KMS-11 (cell line): ENCODE measurements around the gene AGPAT4.

ENCODE experiments used
- H2AFZ ChIP-seq: fragments of 200-600 bp; sonication (generic); 2 replicates; pipeline ENCODE4 v1.6.1; 2016; ENCODE audit warnings: antibody characterized with exemption, mixed run types, low read depth
- H3K27ac ChIP-seq: fragments of 200-600 bp; sonication (generic); 2 replicates; pipeline ENCODE4 v1.6.1; 2016; ENCODE audit warnings: mild to moderate bottlenecking, mixed run types
- H3K27me3 ChIP-seq: fragments of 200-600 bp; sonication (generic); 2 replicates; pipeline ENCODE4 v1.6.1; 2017; ENCODE audit warnings: mild to moderate bottlenecking, low read depth, mixed run types, moderate library complexity; ENCODE audit not compliant: insufficient read depth
- H3K36me3 ChIP-seq: fragments of 200-600 bp; sonication (generic); 2 replicates; pipeline ENCODE4 v1.6.1; 2017; ENCODE audit warnings: mild to moderate bottlenecking, mixed run types; ENCODE audit not compliant: insufficient read depth
- H3K4me1 ChIP-seq: fragments of 200-600 bp; sonication (generic); 2 replicates; pipeline ENCODE4 v1.6.1; 2016; ENCODE audit warnings: mild to moderate bottlenecking, low read depth, mixed run types; ENCODE audit not compliant: poor library complexity, severe bottlenecking
- H3K4me2 ChIP-seq: fragments of 200-600 bp; sonication (generic); 2 replicates; pipeline ENCODE4 v1.7.0; 2016; ENCODE audit warnings: mild to moderate bottlenecking, mixed run types
- H3K4me3 ChIP-seq: fragments of 200-600 bp; sonication (generic); IDR thresholded peaks from 2 replicates; pipeline ENCODE4 v1.6.1; 2017; ENCODE audit warnings: low read depth, low read length, mixed read lengths; ENCODE audit not compliant: insufficient read depth
- H3K79me2 ChIP-seq: fragments of 200-600 bp; sonication (generic); 2 replicates; pipeline ENCODE4 v1.6.1; 2016; ENCODE audit warnings: low read depth, mixed run types; ENCODE audit not compliant: insufficient read depth
- H3K9ac ChIP-seq: fragments of 200-600 bp; sonication (generic); 2 replicates; pipeline ENCODE4 v1.6.1; 2016; ENCODE audit warnings: mild to moderate bottlenecking, mixed run types
- H4K20me1 ChIP-seq: fragments of 200-600 bp; sonication (generic); 2 replicates; pipeline ENCODE4 v1.6.1; 2016; ENCODE audit warnings: mild to moderate bottlenecking, mixed run types; ENCODE audit not compliant: insufficient read depth
- CTCF ChIP-seq: fragments of 200-600 bp; sonication (generic); conservative IDR thresholded peaks from 2 replicates; pipeline ENCODE4 v1.6.1; 2017; ENCODE audit warnings: low read depth, mild to moderate bottlenecking, antibody characterized with exemption, low read length, moderate library complexity, mixed read lengths

The AGPAT4 gene

GRCh38 chr6:161215876-161216615, 57.8 kb downstream of the AGPAT4 start:
- Histone ChIP-seq H3K9ac (no peak overlapping the region), H3K4me1 (no peaks in the 10 kb centered on the region), H3K36me3 (no peaks in the 10 kb centered on the region), H3K27ac (no peak overlapping the region), H3K4me3 (no peak overlapping the region), H4K20me1 (no peaks in the 10 kb centered on the region), H3K79me2 (no peaks in the 10 kb centered on the region), H3K4me2 (no peak overlapping the region), H3K27me3 (no peaks in the 10 kb centered on the region), H2AFZ (no peak overlapping the region)
- no peak for TF ChIP-seq CTCF

- Histone ChIP-seq H3K79me2 (no peaks in the 10 kb centered on the region), H2AFZ (no peak overlapping the region), H3K27me3 (no peaks in the 10 kb centered on the region), H3K9ac (no peak overlapping the region), H3K4me1 (no peaks in the 10 kb centered on the region), H3K27ac (no peak overlapping the region), H4K20me1 (no peaks in the 10 kb centered on the region), H3K4me2 (no peak overlapping the region), H3K36me3 (no peaks in the 10 kb centered on the region), H3K4me3 (no peak overlapping the region)
- no peak for TF ChIP-seq CTCF
Observed at GRCh38 chr6:161215193-161215592, 58.7 kb downstream of the AGPAT4 start.

GRCh38 chr6:161214722-161215121, 59.1 kb downstream of the AGPAT4 start:
- Histone ChIP-seq H3K27ac (no peak overlapping the region), H3K36me3 (no peaks in the 10 kb centered on the region)
- TF ChIP-seq CTCF = no peak

GRCh38 chr6:161212902-161213301, 61.0 kb downstream of the AGPAT4 start:
- H3K27ac ChIP-seq = no peak overlapping the region
- no peak overlapping the region for H3K4me3 ChIP-seq
- no peaks in the 10 kb centered on the region for H3K79me2 ChIP-seq
- no peaks in the 10 kb centered on the region for H3K27me3 ChIP-seq
- no peaks in the 10 kb centered on the region for H3K4me1 ChIP-seq
- no peak overlapping the region for H3K9ac ChIP-seq
- TF ChIP-seq CTCF = no peak
- H4K20me1 ChIP-seq = no peaks in the 10 kb centered on the region
- H3K4me2 ChIP-seq = no peak overlapping the region
- H3K36me3 ChIP-seq = no peaks in the 10 kb centered on the region
- no peak overlapping the region for H2AFZ ChIP-seq

More at GRCh38 chr6:161214722-161215121, 59.1 kb downstream of the AGPAT4 start:
- no peak overlapping the region for H3K9ac ChIP-seq
- no peaks in the 10 kb centered on the region for H3K4me1 ChIP-seq
- H3K79me2 ChIP-seq = no peaks in the 10 kb centered on the region
- no peaks in the 10 kb centered on the region for H3K27me3 ChIP-seq
- H4K20me1 ChIP-seq = no peaks in the 10 kb centered on the region
- no peak overlapping the region for H3K4me3 ChIP-seq
- H3K4me2 ChIP-seq = no peak overlapping the region
- no peak overlapping the region for H2AFZ ChIP-seq
